Tibial artery (tissue), 4 donors: ENCODE measurements around the gene AOAH.

Experiments used
- DNase-seq, 2 donors: peaks; one replicate each; pipeline ENCODE4 v3.0.0-alpha.2; 2019
- H3K27ac ChIP-seq, 2 donors: fragments of 200-600 bp; sonication (generic) in 1 of 2; 1 replicate in 1 of 2; 2 replicates in 1 of 2; pipeline ENCODE4 v1.5.1; 2018 to 2019; ENCODE audit warnings: mild to moderate bottlenecking in 1 of 2
- H3K27me3 ChIP-seq, 2 donors: fragments of 200-600 bp; sonication (generic) in 1 of 2; one replicate each; pipeline versions ENCODE4 v1.5.1 to v1.6.0; 2016 to 2019
- H3K36me3 ChIP-seq, 3 donors: fragments of 200-600 bp; sonication (generic) in 2 of 3; one replicate each; pipeline ENCODE4 v1.5.1; 2016 to 2019; ENCODE audit warnings: mild to moderate bottlenecking in 2 of 3
- H3K4me1 ChIP-seq, 4 donors: fragments of 200-600 bp; sonication (generic) in 2 of 4; 1 replicate in 3 of 4; 2 replicates in 1 of 4; pipeline ENCODE4 v1.5.1; 2016 to 2019
- H3K4me3 ChIP-seq, 2 donors: fragments of 200-600 bp; sonication (generic) in 1 of 2; 1 replicate in 1 of 2; 2 replicates in 1 of 2; pipeline ENCODE4 v1.5.1; 2018 to 2019; ENCODE audit warnings: mild to moderate bottlenecking in 2 of 2
- H3K9me3 ChIP-seq, 3 donors: fragments of 200-600 bp; sonication (generic) in 1 of 3; one replicate each; pipeline ENCODE4 v1.5.1; 2016 to 2019
- CTCF ChIP-seq, 2 experiments: fragments of 200-600 bp in 1 of 2; fragments of 450-650 bp in 1 of 2; IDR thresholded peaks; one replicate each; pipeline ENCODE4 v1.5.1; 2017 to 2019; ENCODE audit warnings: antibody characterized with exemption in 2 of 2, mild to moderate bottlenecking in 1 of 2, moderate library complexity in 1 of 2
- intact Hi-C: fragments of 100-400 bp; cut with DNase I; formaldehyde crosslinking; loops from one replicate; pipeline ENCODE4 v1.15.0; 2023; ENCODE audit warnings: low total_unique reads

The AOAH gene

DNA sequence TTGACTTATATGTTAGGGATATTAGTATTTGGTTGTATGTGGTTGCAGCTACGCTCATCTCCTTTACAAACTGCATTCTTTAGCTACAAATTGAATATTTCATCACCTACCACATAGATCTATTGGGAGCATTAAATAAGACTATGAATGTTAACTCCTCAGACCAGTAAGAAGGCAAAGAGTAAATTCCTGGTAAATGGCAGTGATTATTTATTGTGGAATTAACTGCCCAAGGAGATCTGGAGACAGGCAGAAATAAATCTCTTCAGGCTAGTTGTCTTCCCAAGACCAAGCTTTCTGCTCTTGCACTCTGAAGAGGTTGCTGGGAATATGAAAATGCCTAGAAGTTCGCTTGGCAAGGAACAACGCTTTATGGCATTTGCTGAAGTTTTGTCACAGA is 260.0 kb downstream of the AOAH start:
- Histone ChIP-seq H3K36me3 (no peaks in the 10 kb centered on the region), H3K27me3 (no peaks in the 10 kb centered on the region), H3K27ac (no peak overlapping the region), H3K4me3 (no peak overlapping the region), H3K4me1 (peaks cover 0 to 10% (median 3%) of the 10 kb centered on the region in 4 donors), H3K9me3 (no peaks in the 10 kb centered on the region)
- no peak for TF ChIP-seq CTCF (IDR thresholded peaks at IDR 0.05)
- no peak for DNase-seq
- intact Hi-C loops = no loop called here
